Cardiac muscle cell (in vitro differentiated cells and primary cell): ENCODE data around the gene COLQ. TPM values are rescaled to one million over a fixed set of nuclear protein-coding genes. Genes with fewer than 3 reads are reported as not detected.

Source experiments
- DNase-seq, 2 donors: peaks; one replicate each; pipeline versions ENCODE4 v3.0.0 to v3.0.0-alpha.2; 2010 to 2017; ENCODE audit warnings: low read depth in 1 of 2, low spot score in 1 of 2
- H3K27ac ChIP-seq: fragments of 200-600 bp; sonication (generic); 2 replicates; pipeline ENCODE4 v1.5.1; 2016
- H3K27me3 ChIP-seq: fragments of 200-600 bp; sonication (generic); 2 replicates; pipeline ENCODE4 v1.6.0; 2016; ENCODE audit warnings: control low read depth
- H3K36me3 ChIP-seq: fragments of 200-600 bp; sonication (generic); 2 replicates; pipeline ENCODE4 v1.5.1; 2016; ENCODE audit warnings: control low read depth
- H3K4me1 ChIP-seq: fragments of 200-600 bp; sonication (generic); 2 replicates; pipeline ENCODE4 v1.8.1; 2017; ENCODE audit warnings: low read depth, mild to moderate bottlenecking, mixed run types
- H3K4me3 ChIP-seq: fragments of 200-600 bp; sonication (generic); 2 replicates; pipeline ENCODE4 v1.5.1; 2016; ENCODE audit warnings: mild to moderate bottlenecking
- H3K9me3 ChIP-seq: fragments of 200-600 bp; sonication (generic); 2 replicates; pipeline ENCODE4 v1.5.1; 2017; ENCODE audit warnings: low read depth, mild to moderate bottlenecking, control low read depth
- CTCF ChIP-seq: IDR thresholded peaks from 2 replicates; pipeline ENCODE4 v1.5.1; 2012; ENCODE audit warnings: low read depth, mild to moderate bottlenecking, low read length
- polyA plus RNA-seq: library from polyadenylated mRNA; unstranded; fragments of >200 nt; fragmentation: Nextera tagmentation; extraction: Ambion mirVana; gene quantifications from 2 replicates; pipeline ENCODE4 v1.2.1, GENCODE V29; 2016
- total RNA-seq: library from RNA; depleted of rRNA; stranded (reverse); fragments of >200 nt; gene quantifications from 2 replicates; pipeline ENCODE4 v1.2.3, GENCODE V29; 2016

COLQ gene
- total RNA-seq (4.5 and 10.4 TPM in 2 replicates), polyA plus RNA-seq (7.5 and 12.6 TPM in 2 replicates)

GRCh38 chr3:15521573-15521965 is at the start of gene COLQ:
COLQ (minus strand) TSS chr3:15521706; CDS start chr3:15521625, 81 bp downstream.
- no peaks in the 10 kb centered on the region for H3K36me3 ChIP-seq
- H3K9me3 ChIP-seq = no peaks in the 10 kb centered on the region
- H3K4me1 ChIP-seq = peaks cover 32% of the 10 kb centered on the region
- peak; percentile 24 to 46 for DNase-seq
- H3K4me3 ChIP-seq = peak within 1 kb of the TSS; percentile 5
- TF ChIP-seq CTCF = no peak
- peak within 1 kb of the TSS; percentile 89 for H3K27ac ChIP-seq
- no peaks in the 10 kb centered on the region for H3K27me3 ChIP-seq

GRCh38 chr3:15563190-15563589 is 41.7 kb upstream of the COLQ start:
- H3K27ac ChIP-seq = no peak overlapping the region
- peaks cover 17% of the 10 kb centered on the region for H3K36me3 ChIP-seq
- DNase-seq = no peak
- H3K27me3 ChIP-seq = no peaks in the 10 kb centered on the region
- H3K4me1 ChIP-seq = no peaks in the 10 kb centered on the region
- H3K9me3 ChIP-seq = no peaks in the 10 kb centered on the region
- H3K4me3 ChIP-seq = no peak overlapping the region
- TF ChIP-seq CTCF = no peak

- TF ChIP-seq CTCF = no peak
- Histone ChIP-seq H3K36me3 (peaks cover 17% of the 10 kb centered on the region), H3K27me3 (no peaks in the 10 kb centered on the region), H3K4me1 (no peaks in the 10 kb centered on the region), H3K9me3 (no peaks in the 10 kb centered on the region), H3K4me3 (no peak overlapping the region), H3K27ac (no peak overlapping the region)
- no peak for DNase-seq
Observed at GRCh38 chr3:15562560-15562959, 41.1 kb upstream of the COLQ start.

- H3K4me3 ChIP-seq = no peak overlapping the region
- no peak for DNase-seq
- no peaks in the 10 kb centered on the region for H3K4me1 ChIP-seq
- H3K27ac ChIP-seq = no peak overlapping the region
- H3K27me3 ChIP-seq = no peaks in the 10 kb centered on the region
- H3K36me3 ChIP-seq = peaks cover 8% of the 10 kb centered on the region
- TF ChIP-seq CTCF = no peak
- no peaks in the 10 kb centered on the region for H3K9me3 ChIP-seq
Observed at GRCh38 chr3:15558581-15558980, 37.1 kb upstream of the COLQ start.

- no peak overlapping the region for H3K4me3 ChIP-seq
- peaks cover 3% of the 10 kb centered on the region for H3K36me3 ChIP-seq
- H3K4me1 ChIP-seq = no peaks in the 10 kb centered on the region
- H3K9me3 ChIP-seq = no peaks in the 10 kb centered on the region
- H3K27ac ChIP-seq = no peak overlapping the region
- TF ChIP-seq CTCF = peak; percentile 56
- peak; percentile 59 to 87 for DNase-seq
- H3K27me3 ChIP-seq = no peaks in the 10 kb centered on the region
Observed at GRCh38 chr3:15557511-15557946, 36.0 kb upstream of the COLQ start.

GRCh38 chr3:15556512-15556911 is 35.0 kb upstream of the COLQ start:
- Histone ChIP-seq H3K4me1 (no peaks in the 10 kb centered on the region), H3K4me3 (no peak overlapping the region)

More at GRCh38 chr3:15556512-15556911, 35.0 kb upstream of the COLQ start:
- no peak for DNase-seq
- no peak for TF ChIP-seq CTCF
- Histone ChIP-seq H3K36me3 (no peaks in the 10 kb centered on the region), H3K27me3 (no peaks in the 10 kb centered on the region), H3K27ac (no peak overlapping the region), H3K9me3 (no peaks in the 10 kb centered on the region)
